Erythroblast (primary cell): ENCODE results near the gene UBL3.

Experiments
- DNase-seq, 2 experiments: peaks; one replicate each; lab custom pipeline; 2025; lab: John Stamatoyannopoulos, UW
- GATA1 ChIP-seq: IDR thresholded peaks from 2 replicates; pipeline ENCODE4 v1.6.1; 2011; ENCODE audit warnings: low read depth, mild to moderate bottlenecking, control low read depth, low read length, moderate library complexity
- POLR2A ChIP-seq: IDR thresholded peaks from 2 replicates; pipeline ENCODE4 v1.6.1; 2011; ENCODE audit warnings: mild to moderate bottlenecking, low read length

UBL3 gene, protein sequence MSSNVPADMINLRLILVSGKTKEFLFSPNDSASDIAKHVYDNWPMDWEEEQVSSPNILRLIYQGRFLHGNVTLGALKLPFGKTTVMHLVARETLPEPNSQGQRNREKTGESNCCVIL

DNA sequence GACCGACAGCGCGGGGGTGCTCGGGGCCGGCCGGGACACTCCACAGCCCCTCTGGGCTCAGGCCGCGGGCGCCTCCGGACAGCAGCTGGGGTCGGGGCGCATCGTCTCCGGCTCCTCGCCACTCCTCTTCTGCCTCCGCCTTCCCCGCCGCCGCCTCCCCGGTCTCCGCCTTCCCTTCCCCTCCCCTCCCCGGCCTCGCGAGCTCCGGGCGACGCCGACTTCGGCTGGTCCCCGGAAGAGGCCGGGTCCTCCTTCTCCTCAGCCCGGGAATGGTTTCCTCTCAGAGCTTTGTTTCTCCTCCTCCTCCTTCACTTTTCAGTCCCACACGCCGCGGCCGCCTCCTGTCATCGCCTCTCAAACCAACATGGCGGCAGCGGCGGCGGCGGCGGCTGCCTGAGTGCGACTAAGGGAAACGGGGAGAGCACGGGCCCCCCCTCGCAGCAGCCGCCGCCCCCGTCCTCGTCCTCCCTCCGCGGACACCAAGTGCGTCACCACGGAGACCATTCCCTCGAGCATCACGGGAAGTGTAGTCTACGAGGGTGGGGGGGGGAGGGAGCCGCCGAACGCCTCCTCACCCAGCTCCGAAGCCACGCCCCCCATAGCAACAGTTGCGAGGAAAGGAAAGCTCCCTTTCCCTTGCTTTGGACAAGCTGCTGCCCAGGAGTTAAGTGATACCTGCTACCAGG, at the start of gene UBL3:
Gene UBL3, minus strand, starts transcription at position 405 of the 686 bp plus-strand sequence. CDS start 1,079 bp downstream, outside the sequence.
- TF ChIP-seq GATA1 (no peak), POLR2A (peak; percentile 45)
- DNase-seq: peak; percentile 92 to 96

GRCh38 chr13:29897102-29897501, 46.7 kb upstream of the UBL3 start:
- TF ChIP-seq POLR2A: no peak
- TF ChIP-seq GATA1: no peak
- no peak for DNase-seq

DNA sequence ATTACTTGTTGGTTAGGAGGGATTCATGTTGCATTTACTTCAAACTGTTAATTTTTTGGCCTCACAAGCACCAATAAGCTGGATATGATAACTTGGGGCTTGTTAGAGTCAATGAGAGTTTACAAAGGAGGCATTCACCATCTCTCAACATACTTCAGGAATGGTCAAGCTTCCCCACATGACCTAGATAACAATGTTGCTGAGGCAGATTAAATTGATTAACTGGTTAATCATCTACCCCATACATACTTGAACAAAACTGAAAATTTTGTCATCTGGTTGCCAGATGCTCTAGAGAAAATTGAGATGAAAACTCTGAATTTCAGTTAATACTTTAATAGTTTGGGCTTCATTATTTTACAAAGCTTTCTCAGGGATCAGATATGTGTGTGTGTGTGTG, 43.0 kb upstream of the UBL3 start:
- TF ChIP-seq GATA1 (no peak), POLR2A (no peak)
- DNase-seq: peak; percentile 5 to 67

DNA sequence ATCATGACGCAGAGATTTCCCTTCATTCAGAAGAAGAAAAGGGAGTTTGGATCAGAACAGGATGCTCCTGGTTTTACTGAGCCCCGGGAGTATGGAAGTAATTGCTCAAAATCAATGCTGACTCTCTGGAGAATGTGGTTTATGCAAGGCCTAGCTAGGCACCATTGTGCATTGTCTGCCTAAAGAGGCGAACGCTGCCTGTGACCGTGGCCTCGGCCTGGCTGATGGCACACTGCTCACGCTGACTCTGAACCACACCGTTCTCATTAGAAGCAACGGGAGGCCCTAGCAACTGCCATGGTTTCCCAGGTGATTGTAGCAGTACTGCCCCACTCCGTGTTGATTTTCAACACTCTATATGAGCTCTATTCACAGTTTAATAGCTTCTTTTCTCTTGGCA, 41.7 kb upstream of the UBL3 start:
- DNase-seq: no peak
- no peak for TF ChIP-seq GATA1
- TF ChIP-seq POLR2A: no peak

- DNase-seq: no peak
These were observed 38.7 kb upstream of the UBL3 start for GRCh38 chr13:29889111-29889510.

DNA sequence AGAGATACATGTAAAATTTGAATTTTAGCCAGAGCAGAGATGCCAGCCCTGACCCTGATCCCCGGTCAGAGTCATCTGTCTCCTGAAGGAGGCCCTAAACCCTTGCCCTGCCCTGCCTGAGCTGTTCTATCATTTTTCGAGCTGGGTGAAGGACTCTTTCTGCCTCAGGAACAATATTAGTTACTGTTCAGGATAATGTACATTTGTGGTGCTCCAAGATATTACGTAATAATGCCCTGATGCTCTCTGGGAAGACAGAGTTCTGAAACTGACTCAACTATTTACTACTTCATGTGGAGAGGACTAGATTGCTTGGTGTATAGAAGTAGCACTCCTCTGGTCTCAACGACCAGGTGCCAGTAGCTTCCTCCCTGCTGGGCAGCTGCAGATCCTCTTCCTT, 37.9 kb upstream of the UBL3 start:
- no peak for DNase-seq
- TF ChIP-seq POLR2A (no peak), GATA1 (no peak)

More at GRCh38 chr13:29889111-29889510, 38.7 kb upstream of the UBL3 start:
- TF ChIP-seq GATA1 (no peak), POLR2A (no peak)

DNA sequence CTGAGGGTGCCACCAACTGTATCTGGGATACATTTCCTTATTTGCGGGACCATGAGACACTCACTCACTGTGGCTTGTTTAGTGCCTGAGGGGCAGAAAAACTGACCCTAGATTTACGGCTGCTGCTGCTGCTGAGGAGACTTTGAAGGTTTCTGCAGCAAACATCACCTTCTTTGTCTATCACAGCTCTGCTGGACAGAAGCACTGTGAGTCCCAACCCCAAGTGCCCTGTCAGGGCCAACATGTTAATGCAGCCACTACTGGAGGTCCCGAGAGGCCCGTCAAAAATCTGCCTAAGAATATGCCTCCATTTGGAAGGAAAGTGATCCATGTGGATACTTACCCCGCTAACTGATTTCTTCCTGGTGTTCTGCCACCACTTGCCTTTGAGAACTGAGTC, 37.3 kb upstream of the UBL3 start:
- TF ChIP-seq GATA1 (no peak), POLR2A (no peak)
- DNase-seq: no peak

GRCh38 chr13:29887030-29887557, 36.7 kb upstream of the UBL3 start:
- no peak for TF ChIP-seq GATA1
- TF ChIP-seq POLR2A: no peak
- DNase-seq: no peak

GRCh38 chr13:29886446-29886845, 36.0 kb upstream of the UBL3 start:
- TF ChIP-seq POLR2A: no peak
- TF ChIP-seq GATA1: no peak
- DNase-seq: no peak

DNA sequence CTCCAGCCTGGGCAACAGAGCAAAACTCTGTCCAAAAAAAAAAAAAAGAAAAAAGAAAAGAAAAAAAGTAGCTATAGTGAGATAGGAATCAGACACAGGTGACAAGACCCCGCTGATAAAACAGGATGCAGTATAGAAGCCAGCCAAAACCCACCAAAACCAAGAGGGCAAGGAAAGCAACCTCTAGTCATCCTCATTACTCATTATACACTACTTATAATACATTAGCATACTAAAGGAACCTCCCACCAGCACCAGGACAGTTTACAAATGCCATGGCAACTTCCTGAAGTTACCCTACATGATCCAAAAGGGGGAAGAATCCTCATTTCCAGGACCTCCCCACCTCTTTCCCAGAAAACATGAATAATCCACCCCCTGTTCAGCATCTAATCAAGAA, 35.6 kb upstream of the UBL3 start:
- TF ChIP-seq GATA1 (no peak), POLR2A (no peak)
- DNase-seq: no peak

- TF ChIP-seq POLR2A (no peak), GATA1 (no peak)
- no peak for DNase-seq
These were observed 34.4 kb upstream of the UBL3 start for GRCh38 chr13:29884671-29885430.

- DNase-seq: no peak
- no peak for TF ChIP-seq GATA1
These were observed 33.6 kb upstream of the UBL3 start for GRCh38 chr13:29883941-29884518.

- TF ChIP-seq GATA1: no peak
- TF ChIP-seq POLR2A: no peak
- no peak for DNase-seq
These were observed 31.7 kb upstream of the UBL3 start for GRCh38 chr13:29882076-29882475.

DNA sequence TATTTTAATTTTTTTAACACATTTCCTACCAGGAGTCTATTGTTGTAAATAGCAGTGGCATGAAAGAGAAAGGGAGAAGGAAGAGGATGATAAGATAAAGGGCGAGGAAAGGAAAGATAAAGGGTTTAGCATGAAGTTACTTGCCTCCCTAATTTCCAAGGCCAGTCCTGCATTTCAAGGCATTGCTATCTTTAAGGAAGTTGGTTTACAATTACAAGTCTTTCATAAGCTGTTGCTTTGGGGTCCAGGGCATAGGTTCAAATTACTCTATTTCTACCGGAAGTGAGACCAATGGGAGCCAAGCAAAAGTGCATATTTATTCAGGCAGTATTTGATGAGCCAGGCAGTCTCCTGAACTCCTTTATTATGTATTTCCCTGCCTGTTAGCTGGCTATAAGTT, 27.7 kb upstream of the UBL3 start:
- TF ChIP-seq POLR2A (no peak), GATA1 (no peak)
- no peak for DNase-seq
